Caco-2 (cell line): ENCODE data around the gene SPTLC1. TPM values are rescaled to one million over a fixed set of nuclear protein-coding genes. Genes with fewer than 3 reads are reported as not detected.

ENCODE experiments used
- BruUV-seq: library from RNA; stranded (reverse); fragments of 400-500 nt; replicated peaks from 2 replicates; lab custom pipeline; 2021; lab: Mats Ljungman, UMichigan
- CTCF ChIA-PET: fragments of 300-600 bp; sonication (Branson Sonifier 250); formaldehyde crosslinking; loops from one replicate; lab custom pipeline; 2022; ENCODE audit warnings: antibody characterized with exemption; lab: Charles Lee
- POLR2A ChIA-PET: fragments of 300-600 bp; sonication (Branson Sonifier 250); formaldehyde crosslinking; loops from one replicate; lab custom pipeline; 2022; ENCODE audit warnings: antibody characterized with exemption; lab: Charles Lee
- DNase-seq, 2 experiments: peaks; one replicate each; pipeline versions ENCODE4 v3.0.0 to v3.0.0-alpha.2; 2020 to 2022
- H3K27me3 ChIP-seq: replicated peaks from 2 replicates; pipeline ENCODE4 v1.6.0; 2011; ENCODE audit warnings: low read length; ENCODE audit not compliant: control insufficient read depth, insufficient read depth
- H3K36me3 ChIP-seq: 2 replicates; pipeline ENCODE4 v1.5.1; 2011; ENCODE audit warnings: low read length; ENCODE audit not compliant: control insufficient read depth, insufficient read depth
- H3K4me1 ChIP-seq: fragments of 250-450 bp; sonication (Bioruptor Pico); 2 replicates; pipeline ENCODE4 v1.5.1; 2020; ENCODE audit warnings: mild to moderate bottlenecking
- H3K4me3 ChIP-seq: 2 replicates; pipeline ENCODE4 v1.5.1; 2011; ENCODE audit warnings: low read depth, mild to moderate bottlenecking, control low read depth, low read length
- H3K9me3 ChIP-seq: fragments of 250-450 bp; sonication (Bioruptor Pico); 2 replicates; pipeline ENCODE4 v1.5.1; 2020; ENCODE audit warnings: mild to moderate bottlenecking, moderate library complexity
- H3K27ac Mint-ChIP-seq: one replicate; pipeline ENCODE4 v1.8.0; 2022; ENCODE audit warnings: mixed read lengths; ENCODE audit not compliant: unreplicated experiment
- H3K27me3 Mint-ChIP-seq: one replicate; pipeline ENCODE4 v1.8.0; 2022; ENCODE audit warnings: mixed read lengths; ENCODE audit not compliant: insufficient read depth, unreplicated experiment
- H3K36me3 Mint-ChIP-seq: one replicate; pipeline ENCODE4 v1.8.0; 2022; ENCODE audit warnings: mild to moderate bottlenecking, mixed read lengths; ENCODE audit not compliant: insufficient read depth, unreplicated experiment
- H3K4me1 Mint-ChIP-seq: one replicate; pipeline ENCODE4 v1.8.0; 2022; ENCODE audit warnings: low read depth, mixed read lengths; ENCODE audit not compliant: unreplicated experiment
- H3K4me3 Mint-ChIP-seq: one replicate; pipeline ENCODE4 v1.8.0; 2022; ENCODE audit warnings: mild to moderate bottlenecking, moderate library complexity, mixed read lengths; ENCODE audit not compliant: unreplicated experiment
- H3K9me3 Mint-ChIP-seq: one replicate; pipeline ENCODE4 v1.8.0; 2022; ENCODE audit warnings: mixed read lengths; ENCODE audit not compliant: unreplicated experiment
- CTCF ChIP-seq, 2 experiments: fragments of 200-600 bp in 1 of 2; IDR thresholded peaks; 1 replicate in 1 of 2; 2 replicates in 1 of 2; pipeline versions ENCODE4 v1.5.1 to v1.8.0; 2011 to 2022; ENCODE audit warnings: antibody characterized with exemption in 1 of 2, control low read depth in 1 of 2, inconsistent platforms in 1 of 2, low read depth in 1 of 2, low read length in 1 of 2, mild to moderate bottlenecking in 1 of 2, moderate library complexity in 1 of 2; ENCODE audit not compliant: insufficient read depth in 1 of 2, severe bottlenecking in 1 of 2, unreplicated experiment in 1 of 2
- intact Hi-C: fragments of 100-400 bp; cut with micrococcal nuclease; formaldehyde crosslinking; loops from one replicate; pipeline ENCODE4 v1.10.0; 2022; ENCODE audit not compliant: unreplicated experiment
- total RNA-seq: library from RNA; stranded (reverse); gene quantifications from 2 replicates; pipeline ENCODE4 v1.2.3, GENCODE V29; 2022

SPTLC1 gene
- total RNA-seq, 1 experiment from 2014 or later = 43.6 TPM

DNA sequence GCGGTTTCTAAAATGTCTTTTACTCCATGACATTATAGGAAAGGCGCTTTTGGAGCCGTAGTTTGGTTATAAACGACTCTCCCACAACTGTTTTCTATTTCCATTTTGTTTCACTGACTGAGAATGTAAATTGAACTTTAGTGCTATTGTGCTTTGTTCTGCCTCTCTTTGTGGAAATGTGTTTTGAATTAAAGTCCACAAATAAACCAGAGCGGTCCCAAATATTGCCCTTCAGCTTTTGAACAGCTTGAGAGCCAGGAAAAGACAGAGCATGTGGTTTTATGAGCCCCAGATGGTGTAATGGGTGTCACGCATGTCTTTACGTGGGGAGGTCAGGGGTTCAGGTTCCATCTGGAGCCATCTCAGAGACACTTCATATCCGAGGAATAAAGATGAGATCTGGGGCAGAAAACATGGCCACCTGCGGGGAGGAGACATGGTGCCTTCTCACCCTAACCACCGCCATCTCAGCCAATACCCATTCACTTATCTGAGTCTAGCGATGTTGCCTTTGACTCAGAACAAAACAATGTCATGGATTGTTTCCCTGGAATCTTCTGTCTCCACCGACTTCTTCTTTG is 122.7 kb downstream of the SPTLC1 start:
- no peak overlapping the region for H3K4me3 ChIP-seq
- no peaks in the 10 kb centered on the region for H3K9me3 ChIP-seq
- peaks cover 20% of the 10 kb centered on the region for H3K4me1 Mint-ChIP-seq
- H3K27me3 ChIP-seq = no peaks in the 10 kb centered on the region
- peaks cover 10% of the 10 kb centered on the region for H3K9me3 Mint-ChIP-seq
- no peaks in the 10 kb centered on the region for H3K36me3 ChIP-seq
- CTCF ChIA-PET = no interaction called here
- H3K27ac Mint-ChIP-seq = no peak overlapping the region
- H3K36me3 Mint-ChIP-seq = no peaks in the 10 kb centered on the region
- POLR2A ChIA-PET = no interaction called here
- peaks cover 3% of the 10 kb centered on the region for H3K27me3 Mint-ChIP-seq
- intact Hi-C loops = no loop called here
- no peak for DNase-seq
- peaks cover 18% of the 10 kb centered on the region for H3K4me1 ChIP-seq
- BruUV-seq = no TSS peak
- no peak for TF ChIP-seq CTCF (IDR thresholded peaks at IDR 0.05; ENCODE audit: insufficient read depth in 1 of 2, low read depth in 1 of 2, low read length in 1 of 2, severe bottlenecking in 1 of 2, unreplicated experiment in 1 of 2)
- no peak overlapping the region for H3K4me3 Mint-ChIP-seq

DNA sequence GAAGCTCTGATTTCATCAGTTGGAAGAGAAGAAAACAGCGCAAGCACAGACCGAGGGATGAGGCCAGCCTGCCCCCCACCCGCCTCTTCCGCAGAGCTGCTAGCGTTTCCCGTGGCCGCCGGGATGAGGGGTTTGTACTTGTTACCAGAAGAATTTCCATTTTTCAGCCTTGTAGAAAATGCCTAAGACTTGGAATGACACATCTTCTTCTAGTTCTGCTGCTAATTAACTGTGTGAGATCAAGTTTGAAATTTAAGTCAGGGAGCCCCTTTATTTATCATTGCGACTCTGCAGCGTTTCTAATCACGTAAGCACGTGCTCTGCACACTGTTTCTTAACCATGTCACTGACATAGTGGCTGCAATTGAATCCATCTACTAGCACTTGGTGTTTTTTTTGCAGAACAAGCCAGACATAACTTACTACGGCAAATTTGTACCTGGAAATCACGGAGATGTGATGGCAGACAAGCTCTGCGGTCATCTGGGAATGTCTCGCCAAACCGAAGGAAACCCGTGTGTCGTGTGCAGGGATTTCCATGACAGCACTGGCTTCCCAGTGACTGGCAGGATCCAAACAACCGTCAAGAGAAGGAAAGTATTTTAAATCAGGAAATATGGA is 123.4 kb downstream of the SPTLC1 start:
- H3K36me3 Mint-ChIP-seq = no peaks in the 10 kb centered on the region
- H3K4me1 Mint-ChIP-seq = peaks cover 20% of the 10 kb centered on the region
- Histone ChIP-seq H3K27me3 (no peaks in the 10 kb centered on the region), H3K4me1 (peaks cover 18% of the 10 kb centered on the region), H3K36me3 (no peaks in the 10 kb centered on the region), H3K9me3 (no peaks in the 10 kb centered on the region), H3K4me3 (no peak overlapping the region)
- TF ChIP-seq CTCF (IDR thresholded peaks at IDR 0.05; ENCODE audit: insufficient read depth in 1 of 2, low read depth in 1 of 2, low read length in 1 of 2, severe bottlenecking in 1 of 2, unreplicated experiment in 1 of 2) = no peak
- H3K27ac Mint-ChIP-seq = no peak overlapping the region
- DNase-seq = no peak
- ChIA-PET POLR2A (no interaction called here), CTCF (no interaction called here)
- no peak overlapping the region for H3K4me3 Mint-ChIP-seq
- no TSS peak for BruUV-seq
- intact Hi-C loops = no loop called here
- peaks cover 10% of the 10 kb centered on the region for H3K9me3 Mint-ChIP-seq
- peaks cover 3% of the 10 kb centered on the region for H3K27me3 Mint-ChIP-seq

GRCh38 chr9:91986248-91986647 is 129.0 kb downstream of the SPTLC1 start:
- CTCF ChIA-PET = no interaction called here
- Mint-ChIP-seq H3K27me3 (no peaks in the 10 kb centered on the region), H3K4me1 (no peaks in the 10 kb centered on the region), H3K9me3 (peaks cover 10% of the 10 kb centered on the region), H3K4me3 (no peak overlapping the region), H3K27ac (no peak overlapping the region), H3K36me3 (no peaks in the 10 kb centered on the region)
- H3K4me3 ChIP-seq = no peak overlapping the region
- no peaks in the 10 kb centered on the region for H3K27me3 ChIP-seq
- no TSS peak for BruUV-seq
- intact Hi-C loops = no loop called here
- POLR2A ChIA-PET = no interaction called here
- no peak for TF ChIP-seq CTCF (IDR thresholded peaks at IDR 0.05; ENCODE audit: insufficient read depth in 1 of 2, low read depth in 1 of 2, low read length in 1 of 2, severe bottlenecking in 1 of 2, unreplicated experiment in 1 of 2)
- H3K9me3 ChIP-seq = no peaks in the 10 kb centered on the region
- H3K4me1 ChIP-seq = no peaks in the 10 kb centered on the region
- H3K36me3 ChIP-seq = no peaks in the 10 kb centered on the region
- DNase-seq = no peak
